T-helper 1 cell treated with Interleukin-12 subunit alpha and Interleukin-12 subunit beta and Interleukin-4 antibody, amounts not matched to agents 30 ng/mL and 1 ng/mL, for 36 hours (primary cell): ENCODE data around the gene EEF2K. TPM values are rescaled to one million over a fixed set of nuclear protein-coding genes. Genes with fewer than 3 reads are reported as not detected.

ENCODE experiments used
- intact Hi-C: fragments of 100-400 bp; cut with micrococcal nuclease; formaldehyde crosslinking; loops from one replicate; pipeline ENCODE4 v1.15.1; 2024
- total RNA-seq: library from RNA; stranded (reverse); gene quantifications from 2 replicates; pipeline ENCODE4 v1.2.3, GENCODE V29; 2022

EEF2K gene
- total RNA-seq, 1 donor from 2014 or later = 23.0 TPM

GRCh38 chr16:22189473-22190080, 16.5 kb upstream of the EEF2K start:
- intact Hi-C loops = loop anchor here (1.0 to 10.0 kb wide), 15 partner anchors 17 to 1449 kb away; partner anchors contain the start of genes CDR2, DCUN1D3, EARS2 and EEF2K

- intact Hi-C loops = loop anchor here (1.0 to 10.0 kb wide), 14 partner anchors 17 to 1449 kb away; partner anchors contain the start of genes CDR2, DCUN1D3, EARS2 and EEF2K
Measured at GRCh38 chr16:22190081-22190775, 15.8 kb upstream of the EEF2K start.

- intact Hi-C loops = loop anchor here (1.0 to 10.0 kb wide), 15 partner anchors 16 to 1450 kb away; partner anchors contain the start of genes CDR2, DCUN1D3, EARS2 and EEF2K
Measured at GRCh38 chr16:22190776-22191531, 15.1 kb upstream of the EEF2K start.

- intact Hi-C loops = loop anchor here (1.0 to 10.0 kb wide), 10 partner anchors 15 to 1451 kb away; partner anchors contain the start of genes CDR2, DCUN1D3, EARS2 and EEF2K
Measured at GRCh38 chr16:22191532-22192260, 14.4 kb upstream of the EEF2K start.

GRCh38 chr16:22192261-22193062, 13.6 kb upstream of the EEF2K start:
- intact Hi-C loops = loop anchor here (5.0 to 10.0 kb wide), 3 partner anchors 242 to 1385 kb away; partner anchors contain the start of genes ERI2 and REXO5

GRCh38 chr16:22193063-22193411, 13.0 kb upstream of the EEF2K start:
- intact Hi-C loops = loop anchor here (5.0 to 10.0 kb wide), 3 partner anchors 242 to 1386 kb away; partner anchors contain the start of genes ERI2 and REXO5

GRCh38 chr16:22194707-22195444, 11.2 kb upstream of the EEF2K start:
- intact Hi-C loops = loop anchor here (1.0 to 10.0 kb wide), 7 partner anchors 11 to 1388 kb away; partner anchors contain the start of genes EEF2K, ERI2, POLR3E and REXO5

GRCh38 chr16:22195445-22195694, 10.7 kb upstream of the EEF2K start:
- intact Hi-C loops = loop anchor here (1.0 to 10.0 kb wide), 5 partner anchors 11 to 239 kb away; partner anchors contain the start of genes EEF2K and POLR3E

- intact Hi-C loops = loop anchor here (1.0 to 10.0 kb wide), 6 partner anchors 10 to 239 kb away; partner anchors contain the start of genes EEF2K and POLR3E
Measured at GRCh38 chr16:22195695-22196558, 10.2 kb upstream of the EEF2K start.

- intact Hi-C loops = loop anchor here (2.0 to 10.0 kb wide), 2 partner anchors 74 to 238 kb away; no protein-coding TSS in a partner anchor
Measured at GRCh38 chr16:22196559-22197168, 9.4 kb upstream of the EEF2K start.

GRCh38 chr16:22198547-22199293, 7.4 kb upstream of the EEF2K start:
- intact Hi-C loops = loop anchor here (10.0 kb wide), 1 partner anchor 236 kb away; no protein-coding TSS in a partner anchor

- intact Hi-C loops = no loop called here
Measured at GRCh38 chr16:22202261-22202637, 3.8 kb upstream of the EEF2K start.

GRCh38 chr16:22203091-22203490, 3.0 kb upstream of the EEF2K start:
- intact Hi-C loops = no loop called here

- intact Hi-C loops = no loop called here
Measured at GRCh38 chr16:22204091-22204655, 1.9 kb upstream of the EEF2K start.

- intact Hi-C loops = loop anchor here (1.0 to 2.0 kb wide), 7 partner anchors 10 to 92 kb away; partner anchors contain the start of gene POLR3E
Measured at GRCh38 chr16:22205577-22206012, 483 bp upstream of the EEF2K start.
